Activated T-helper 1 cell treated with Interleukin-2 at 50 U/mL for 16 hours (primary cell): Measurements from ENCODE around the gene MRTFB.

Experiments used
- DNase-seq: peaks from one replicate; pipeline ENCODE4 v3.0.0-alpha.2; 2020; ENCODE audit warnings: low read depth

MRTFB gene

GRCh38 chr16:14186007-14186794, 115.1 kb downstream of the MRTFB start:
- no peak for DNase-seq

- DNase-seq: no peak
Observed at GRCh38 chr16:14186795-14187221, 115.7 kb downstream of the MRTFB start.

DNA sequence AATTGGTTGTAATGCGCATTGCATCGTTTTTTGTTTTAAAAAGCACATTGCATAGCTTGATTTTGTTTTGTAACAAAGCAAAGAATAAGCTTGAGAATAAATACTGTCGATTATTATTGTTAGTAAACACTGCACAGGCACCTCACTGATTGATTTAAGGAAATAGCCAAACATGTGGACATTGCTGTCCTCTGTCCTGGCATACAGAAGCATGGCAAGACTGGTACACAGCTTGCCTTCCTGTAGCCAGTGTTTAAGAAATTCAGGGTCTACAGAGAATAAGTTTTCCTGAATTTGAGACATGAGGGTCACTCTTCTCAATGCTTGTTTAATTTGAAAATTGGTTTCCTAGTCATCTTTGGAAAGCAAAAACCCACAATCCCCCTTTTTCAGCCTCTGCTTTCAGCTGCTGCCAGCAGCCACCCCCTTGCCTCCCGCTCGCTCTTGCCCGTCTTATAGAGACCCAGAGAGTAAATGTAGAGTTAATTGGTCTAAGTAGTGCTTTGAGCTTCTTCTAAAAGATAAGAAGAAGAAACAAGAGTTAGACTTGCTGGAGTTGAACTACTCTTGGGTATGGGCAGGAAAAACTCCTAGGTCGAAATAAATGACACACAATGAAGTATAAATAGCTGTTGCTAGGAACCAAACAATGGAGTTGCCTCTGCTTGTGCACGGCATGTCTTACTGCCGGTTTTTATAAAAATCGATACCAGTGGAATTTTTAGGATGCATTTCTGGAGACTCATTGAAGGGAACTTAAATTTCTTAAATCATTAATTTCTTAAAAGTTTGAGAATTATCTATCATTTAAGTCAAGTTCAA, 116.6 kb downstream of the MRTFB start:
- no peak for DNase-seq

GRCh38 chr16:14193316-14193871, 122.3 kb downstream of the MRTFB start:
- no peak for DNase-seq

GRCh38 chr16:14194721-14195120, 123.6 kb downstream of the MRTFB start:
- DNase-seq: no peak

- no peak for DNase-seq
Observed at GRCh38 chr16:14196011-14196410, 124.9 kb downstream of the MRTFB start.

- DNase-seq: no peak
Observed at GRCh38 chr16:14196539-14196938, 125.4 kb downstream of the MRTFB start.

DNA sequence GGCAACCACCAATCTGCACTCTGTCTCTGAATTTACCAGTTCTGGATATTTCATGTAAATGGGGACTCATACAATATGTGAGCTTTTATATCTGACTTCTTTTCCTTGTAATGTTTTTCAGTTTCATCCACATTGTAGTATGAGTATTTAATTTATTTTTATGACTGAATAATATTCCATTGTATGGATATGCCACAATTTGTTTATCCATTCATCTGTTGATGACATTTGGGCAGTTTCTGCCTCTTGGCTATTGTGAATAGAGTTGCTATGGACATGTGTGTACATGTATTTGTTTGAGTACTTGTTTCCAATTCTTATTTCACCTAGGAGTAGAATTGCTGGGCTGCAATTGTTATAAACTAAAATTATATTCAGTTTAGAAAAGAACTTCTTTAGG, 126.9 kb downstream of the MRTFB start:
- DNase-seq: no peak

DNA sequence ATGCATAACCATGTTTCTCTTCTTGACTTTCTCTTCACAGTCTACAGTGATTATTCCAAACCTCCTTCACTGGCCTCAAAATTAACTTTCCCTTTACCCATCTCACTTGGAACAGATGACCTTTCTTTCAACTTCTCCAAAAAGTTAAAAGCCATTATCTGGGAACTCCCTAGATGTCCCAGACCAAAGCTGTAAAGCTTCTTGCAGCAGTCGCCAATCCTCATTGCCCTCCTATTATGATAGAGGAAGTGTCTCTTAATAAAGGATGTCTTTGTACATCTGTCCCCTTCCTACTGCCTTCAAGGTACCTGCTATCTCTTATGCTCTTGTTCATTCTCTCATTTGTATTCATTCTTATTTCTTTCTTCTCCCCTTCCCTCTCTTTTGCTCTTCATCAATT, 127.5 kb downstream of the MRTFB start:
- DNase-seq: no peak

GRCh38 chr16:14199199-14199598, 128.1 kb downstream of the MRTFB start:
- no peak for DNase-seq

GRCh38 chr16:14199624-14200023, 128.5 kb downstream of the MRTFB start:
- DNase-seq: no peak

- no peak for DNase-seq
Observed at GRCh38 chr16:14202095-14202494, 131.0 kb downstream of the MRTFB start.

DNA sequence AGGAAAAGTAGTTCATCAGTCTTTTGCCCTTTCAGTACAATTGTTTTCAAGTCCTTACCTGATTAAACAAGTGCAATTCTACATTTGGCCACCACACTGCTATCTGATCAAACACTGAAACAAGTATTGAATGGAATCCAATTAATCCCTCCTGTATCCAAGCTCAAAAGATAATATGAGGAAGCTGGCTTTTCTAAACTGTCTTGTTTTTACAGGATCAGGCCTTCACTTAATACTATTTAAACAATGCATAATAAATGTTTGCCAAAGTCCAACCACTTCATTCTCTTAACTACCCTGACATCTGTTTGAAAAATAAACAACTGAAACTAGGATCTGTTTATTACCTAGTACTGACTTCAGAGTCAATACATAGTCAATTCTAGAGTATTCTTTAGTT, 131.6 kb downstream of the MRTFB start:
- no peak for DNase-seq

GRCh38 chr16:14203166-14203565, 132.0 kb downstream of the MRTFB start:
- DNase-seq: no peak

- no peak for DNase-seq
Observed at GRCh38 chr16:14205666-14206065, 134.5 kb downstream of the MRTFB start.

DNA sequence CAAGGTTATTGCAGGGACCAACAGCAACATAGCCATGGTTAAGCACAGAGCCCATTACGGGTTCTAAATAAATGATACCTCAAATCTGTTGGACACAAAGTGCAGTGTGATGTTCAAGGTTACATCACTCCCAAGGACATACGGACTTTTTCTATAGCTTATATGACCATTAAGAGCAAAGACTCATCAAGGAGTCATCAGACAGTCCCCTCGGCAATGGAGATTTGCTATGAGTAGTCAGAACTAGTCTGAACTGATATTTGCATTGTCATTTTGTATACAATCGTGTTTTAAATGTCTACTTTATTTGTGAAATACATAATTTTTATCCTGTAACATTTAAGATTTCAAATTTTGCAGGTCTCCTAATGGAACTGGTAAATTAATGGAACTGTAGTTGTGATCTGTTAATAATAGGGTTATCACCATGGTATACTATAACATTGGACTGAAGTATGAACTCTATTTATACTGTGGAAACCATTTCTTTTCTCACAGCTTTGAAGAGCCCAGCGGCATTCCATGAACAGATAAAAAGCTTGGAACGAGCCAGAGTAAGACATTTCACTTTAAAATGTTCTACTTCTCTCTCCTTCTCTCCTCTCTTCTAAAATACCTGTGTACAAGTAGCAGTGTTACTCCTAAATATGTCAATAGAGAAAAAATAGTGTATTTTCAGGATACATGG, 140.9 kb downstream of the MRTFB start:
- no peak for DNase-seq

DNA sequence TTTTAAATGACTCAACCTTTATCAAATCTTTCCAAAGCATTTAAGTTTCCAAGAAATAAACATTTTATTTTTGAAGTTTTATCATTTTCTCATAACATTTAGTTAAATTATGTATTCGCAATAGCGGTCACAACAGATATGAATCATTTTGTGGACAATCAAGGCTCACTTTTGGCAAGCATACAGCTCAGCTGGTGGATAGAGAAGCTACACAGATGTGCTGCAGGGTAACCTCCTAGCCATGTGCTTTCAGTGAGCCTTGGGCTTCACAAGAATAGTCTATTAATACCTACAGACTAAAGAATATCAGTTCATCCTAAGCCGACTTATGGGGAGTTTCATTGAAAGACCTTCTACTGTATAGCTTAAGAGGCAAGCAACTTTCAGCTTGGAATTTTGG, 144.8 kb downstream of the MRTFB start:
- DNase-seq: no peak

GRCh38 chr16:14219983-14220382, 148.9 kb downstream of the MRTFB start:
- DNase-seq: no peak

GRCh38 chr16:14223632-14224031, 152.5 kb downstream of the MRTFB start:
- no peak for DNase-seq

DNA sequence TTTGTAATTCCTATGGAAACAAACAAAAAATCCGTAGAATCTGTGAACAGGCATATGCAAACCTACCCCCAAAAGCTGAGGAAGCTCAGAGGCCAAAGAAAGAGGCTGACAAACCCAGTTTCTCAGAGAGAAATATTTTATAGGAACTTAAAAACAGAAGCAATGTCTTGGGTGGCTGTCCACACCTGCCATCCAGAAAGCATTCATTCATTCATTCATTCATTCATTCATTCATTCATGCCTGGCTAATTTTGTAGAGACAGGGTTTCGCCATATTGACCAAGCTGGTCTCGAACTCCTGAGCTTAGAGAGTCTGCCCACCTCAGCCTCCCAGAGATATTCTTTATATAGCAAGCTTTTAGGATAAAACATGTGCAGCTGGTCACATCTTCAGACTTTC, 154.3 kb downstream of the MRTFB start:
- no peak for DNase-seq

DNA sequence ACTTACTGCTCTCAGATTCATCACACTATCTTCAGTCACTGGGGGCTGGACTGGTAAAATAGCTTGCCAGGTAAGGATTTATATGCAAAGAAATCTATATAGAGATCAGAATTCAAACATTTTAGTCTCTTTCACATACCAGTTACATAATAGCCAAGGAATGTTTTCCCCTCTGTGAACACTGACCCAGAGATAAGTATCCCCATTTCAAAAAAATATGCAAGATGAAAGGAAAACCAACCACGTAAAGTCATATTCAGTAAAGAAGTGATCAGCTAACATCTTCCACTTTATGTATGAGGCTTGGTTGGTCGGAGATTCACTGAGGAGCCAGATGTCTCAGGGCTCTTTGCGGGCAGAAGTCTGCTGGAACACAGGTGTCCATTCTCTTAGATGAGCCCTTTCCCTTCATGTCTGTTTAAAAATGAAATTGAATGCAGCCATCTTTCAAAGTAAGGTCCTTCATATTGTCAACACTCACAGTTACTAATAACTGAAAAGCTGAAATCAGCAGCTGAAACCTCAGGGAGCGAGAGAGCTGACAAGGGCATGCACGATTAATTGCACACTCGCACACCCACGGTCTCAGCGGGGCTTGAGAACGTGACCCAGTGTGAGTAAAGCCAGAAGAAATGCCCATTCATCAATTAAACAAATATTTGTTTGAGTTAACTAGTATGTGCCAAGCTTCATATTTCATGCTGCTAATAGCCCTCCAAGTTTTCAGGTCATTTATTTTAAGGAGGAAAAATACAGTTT, 161.2 kb downstream of the MRTFB start:
- DNase-seq: no peak

GRCh38 chr16:14236401-14236800, 165.3 kb downstream of the MRTFB start:
- DNase-seq: no peak
